Tibial artery (tissue), 4 donors: ENCODE results near the gene GPBP1.
"Not testable (repeated sequence)": the region's sequence is repeated elsewhere in the genome, so short reads cannot be mapped to it uniquely, and the experiment has no call there.

ENCODE experiments used
- DNase-seq, 2 donors: peaks; one replicate each; pipeline ENCODE4 v3.0.0-alpha.2; 2019
- H3K27ac ChIP-seq, 2 donors: fragments of 200-600 bp; sonication (generic) in 1 of 2; 1 replicate in 1 of 2; 2 replicates in 1 of 2; pipeline ENCODE4 v1.5.1; 2018 to 2019; ENCODE audit warnings: mild to moderate bottlenecking in 1 of 2
- H3K27me3 ChIP-seq, 2 donors: fragments of 200-600 bp; sonication (generic) in 1 of 2; one replicate each; pipeline versions ENCODE4 v1.5.1 to v1.6.0; 2016 to 2019
- H3K36me3 ChIP-seq, 3 donors: fragments of 200-600 bp; sonication (generic) in 2 of 3; one replicate each; pipeline ENCODE4 v1.5.1; 2016 to 2019; ENCODE audit warnings: mild to moderate bottlenecking in 2 of 3
- H3K4me1 ChIP-seq, 4 donors: fragments of 200-600 bp; sonication (generic) in 2 of 4; 1 replicate in 3 of 4; 2 replicates in 1 of 4; pipeline ENCODE4 v1.5.1; 2016 to 2019
- H3K4me3 ChIP-seq, 2 donors: fragments of 200-600 bp; sonication (generic) in 1 of 2; 1 replicate in 1 of 2; 2 replicates in 1 of 2; pipeline ENCODE4 v1.5.1; 2018 to 2019; ENCODE audit warnings: mild to moderate bottlenecking in 2 of 2
- H3K9me3 ChIP-seq, 3 donors: fragments of 200-600 bp; sonication (generic) in 1 of 3; one replicate each; pipeline ENCODE4 v1.5.1; 2016 to 2019
- CTCF ChIP-seq, 2 experiments: fragments of 200-600 bp in 1 of 2; fragments of 450-650 bp in 1 of 2; IDR thresholded peaks; one replicate each; pipeline ENCODE4 v1.5.1; 2017 to 2019; ENCODE audit warnings: antibody characterized with exemption in 2 of 2, mild to moderate bottlenecking in 1 of 2, moderate library complexity in 1 of 2
- intact Hi-C: fragments of 100-400 bp; cut with DNase I; formaldehyde crosslinking; loops from one replicate; pipeline ENCODE4 v1.15.0; 2023; ENCODE audit warnings: low total_unique reads

The GPBP1 gene

GRCh38 chr5:57189515-57189914 is 15.7 kb downstream of the GPBP1 start:
- Histone ChIP-seq H3K4me1 (peaks cover 0 to 72% (median 25%) of the 10 kb centered on the region in 4 donors), H3K27me3 (no peaks in the 10 kb centered on the region), H3K36me3 (peaks cover 1 to 8% (median 8%) of the 10 kb centered on the region in 3 donors), H3K27ac (no peak overlapping the region), H3K4me3 (no peak overlapping the region), H3K9me3 (no peaks in the 10 kb centered on the region)
- no peak for DNase-seq
- TF ChIP-seq CTCF (IDR thresholded peaks at IDR 0.05), result no peak
- intact Hi-C loops, result no loop called here

- peaks cover 0 to 61% (median 21%) of the 10 kb centered on the region in 4 donors for H3K4me1 ChIP-seq
- H3K9me3 ChIP-seq, result no peaks in the 10 kb centered on the region
- H3K27me3 ChIP-seq, result no peaks in the 10 kb centered on the region
- no peak for TF ChIP-seq CTCF (IDR thresholded peaks at IDR 0.05)
- peaks cover 0 to 7% (median 6%) of the 10 kb centered on the region in 3 donors for H3K36me3 ChIP-seq
- no peak for DNase-seq
- H3K27ac ChIP-seq, result no peak overlapping the region
- intact Hi-C loops, result no loop called here
- no peak overlapping the region for H3K4me3 ChIP-seq
These were observed 16.7 kb downstream of the GPBP1 start for GRCh38 chr5:57190593-57190992.

DNA sequence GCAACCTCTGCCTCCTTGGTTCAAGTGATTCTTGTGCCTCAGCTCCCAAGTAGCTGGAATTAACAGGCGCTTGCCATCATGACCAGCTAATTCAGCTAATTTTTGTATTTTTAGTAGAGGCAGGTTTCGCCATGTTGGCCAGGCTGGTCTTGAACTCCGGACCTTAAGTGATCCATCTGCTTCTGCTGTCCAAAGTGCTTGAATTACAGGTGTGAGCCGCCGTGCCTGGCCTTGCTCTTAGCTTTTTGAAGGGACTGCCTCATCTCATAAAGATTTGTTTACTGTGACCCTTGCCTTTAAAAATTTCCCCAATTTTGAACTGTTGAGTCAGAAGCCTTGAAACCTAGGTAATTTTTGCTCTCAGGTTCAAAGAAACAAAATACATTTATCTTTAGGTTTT is 17.3 kb downstream of the GPBP1 start:
- no peak for TF ChIP-seq CTCF (IDR thresholded peaks at IDR 0.05)
- DNase-seq, result no peak

DNA sequence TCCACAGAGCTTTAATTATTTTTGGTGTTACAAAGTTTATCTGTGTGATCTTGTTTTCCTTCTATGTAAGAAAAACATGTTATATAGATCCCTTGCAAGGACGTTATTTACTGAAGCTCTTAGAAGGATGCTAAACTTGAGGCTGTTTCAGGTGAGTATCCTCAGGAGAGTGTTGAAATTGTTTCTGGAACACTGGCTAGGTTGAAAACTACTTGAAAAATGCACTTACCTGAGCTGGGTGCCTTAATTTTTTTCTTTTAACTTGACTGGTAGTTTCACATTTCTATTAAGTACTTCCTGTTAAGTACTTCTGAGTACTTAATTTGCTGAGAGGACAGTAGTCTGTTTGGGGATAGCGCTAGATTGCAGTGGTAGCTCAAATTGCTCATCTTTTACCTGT is 18.1 kb downstream of the GPBP1 start:
- TF ChIP-seq CTCF (IDR thresholded peaks at IDR 0.05), result no peak
- peaks cover 0 to 53% (median 10%) of the 10 kb centered on the region in 4 donors for H3K4me1 ChIP-seq
- H3K27ac ChIP-seq, result no peak overlapping the region
- H3K36me3 ChIP-seq, result peaks cover 0 to 13% (median 6%) of the 10 kb centered on the region in 3 donors
- no peaks in the 10 kb centered on the region for H3K9me3 ChIP-seq
- intact Hi-C loops, result no loop called here
- no peak overlapping the region for H3K4me3 ChIP-seq
- DNase-seq, result no peak
- no peaks in the 10 kb centered on the region for H3K27me3 ChIP-seq

More for the DNA sequence above, 17.3 kb downstream of the GPBP1 start:
- Histone ChIP-seq H3K27ac (no peak overlapping the region), H3K36me3 (peaks cover 0 to 7% (median 6%) of the 10 kb centered on the region in 3 donors), H3K27me3 (no peaks in the 10 kb centered on the region), H3K9me3 (no peaks in the 10 kb centered on the region), H3K4me3 (no peak overlapping the region), H3K4me1 (peaks cover 0 to 57% (median 15%) of the 10 kb centered on the region in 4 donors)
- intact Hi-C loops, result no loop called here

DNA sequence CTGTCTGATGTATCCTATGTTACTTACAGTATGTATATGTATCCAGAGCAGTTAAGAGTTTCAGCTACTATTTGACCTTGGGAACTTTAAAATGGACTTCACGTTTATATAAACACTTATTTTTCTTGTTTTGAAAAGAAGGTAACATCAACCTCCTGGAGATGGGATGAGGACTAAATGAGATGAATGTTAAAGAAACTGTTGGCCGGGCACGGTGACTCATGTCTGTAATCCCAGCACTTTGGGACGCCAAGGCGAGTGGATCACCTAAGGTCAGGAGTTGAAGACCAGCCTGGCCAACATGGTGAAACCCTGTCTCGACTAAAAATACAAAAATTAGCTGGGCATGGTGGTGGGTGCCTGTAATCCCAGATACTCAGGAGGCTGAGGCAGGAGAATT is 19.0 kb downstream of the GPBP1 start:
- H3K27me3 ChIP-seq, DNase-seq, H3K4me3 ChIP-seq, H3K27ac ChIP-seq, intact Hi-C loops, H3K9me3 ChIP-seq: not testable (repeated sequence)
- H3K36me3 ChIP-seq, result peaks cover 0 to 17% (median 6%) of the 10 kb centered on the region in 3 donors
- peaks cover 0 to 44% (median 10%) of the 10 kb centered on the region in 4 donors for H3K4me1 ChIP-seq

- Histone ChIP-seq H3K27me3 (no peaks in the 10 kb centered on the region), H3K9me3 (no peaks in the 10 kb centered on the region), H3K4me3 (no peak overlapping the region), H3K27ac (no peak overlapping the region), H3K4me1 (peaks cover 0 to 34% (median 7%) of the 10 kb centered on the region in 4 donors), H3K36me3 (peaks cover 0 to 17% (median 6%) of the 10 kb centered on the region in 3 donors)
- no peak for TF ChIP-seq CTCF (IDR thresholded peaks at IDR 0.05)
- DNase-seq, result no peak
- intact Hi-C loops, result no loop called here
These were observed 20.0 kb downstream of the GPBP1 start for GRCh38 chr5:57193757-57194413.
